IPS DF 6.9 (cell line): Measurements from ENCODE around the gene WIZ.

ENCODE experiments used
- DNase-seq: peaks from one replicate; pipeline ENCODE4 v3.0.0-alpha.2; 2013; ENCODE audit warnings: low read depth, low spot score
- H3K27ac ChIP-seq: one replicate; pipeline ENCODE4 v1.5.1; 2013; ENCODE audit warnings: low read length, control low read depth
- H3K27me3 ChIP-seq: 2 replicates; pipeline ENCODE4 v1.6.1; 2013; ENCODE audit warnings: mild to moderate bottlenecking, low read length; ENCODE audit not compliant: control insufficient read depth, insufficient read depth
- H3K36me3 ChIP-seq: 2 replicates; pipeline ENCODE4 v1.6.1; 2013; ENCODE audit warnings: low read length; ENCODE audit not compliant: control insufficient read depth, insufficient read depth
- H3K4me1 ChIP-seq: 2 replicates; pipeline ENCODE4 v1.6.1; 2013; ENCODE audit warnings: low read length; ENCODE audit not compliant: control insufficient read depth, insufficient read depth
- H3K4me3 ChIP-seq: 2 replicates; pipeline ENCODE4 v1.5.1; 2013; ENCODE audit warnings: mild to moderate bottlenecking, low read length
- H3K9me3 ChIP-seq: 2 replicates; pipeline ENCODE4 v1.6.1; 2013; ENCODE audit warnings: low read length, inconsistent platforms; ENCODE audit not compliant: control insufficient read depth, insufficient read depth
- WGBS: extraction: QIAGEN DNeasy Blood & Tissue Kit; methylation state at CpG from one replicate; pipeline ENCODE4 v1.1.7; 2013; ENCODE audit warnings: mixed read lengths, missing lambda C conversion rate; ENCODE audit not compliant: insufficient read length, insufficient coverage; 5-methylcytosine and 5-hydroxymethylcytosine counted together

The WIZ gene

DNA sequence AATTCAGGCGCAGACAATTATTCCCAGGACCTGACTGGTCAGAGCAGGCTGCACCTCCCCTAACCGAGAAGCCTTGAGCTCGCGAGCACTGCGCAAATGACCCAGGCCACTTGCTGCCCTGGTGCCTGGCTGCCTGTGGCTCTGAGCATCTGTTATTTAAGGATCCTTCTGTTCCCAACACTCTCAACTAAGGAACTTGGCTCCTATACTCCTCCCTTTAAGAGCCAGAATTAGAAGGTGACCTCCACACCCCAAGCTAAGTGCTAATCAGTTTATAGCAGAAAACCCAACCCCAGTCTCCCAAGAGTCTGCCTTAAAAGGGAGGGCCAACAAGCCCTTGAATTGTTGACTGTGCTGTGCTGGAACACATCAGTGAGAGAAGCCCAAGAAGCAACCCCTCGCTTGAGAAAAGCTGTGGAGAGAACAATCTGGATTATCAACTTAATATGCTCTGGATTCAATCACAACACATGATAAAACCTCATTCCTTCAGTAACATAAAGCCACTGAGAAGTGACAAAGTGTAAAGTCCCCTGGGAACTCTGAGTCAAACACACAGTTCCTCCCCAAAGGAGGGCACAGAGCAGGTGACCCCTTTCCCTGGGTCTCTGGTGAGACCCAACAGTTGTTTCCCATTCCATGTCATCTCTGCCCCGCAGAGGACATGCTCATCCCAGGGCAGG lies 45.5 kb downstream of the WIZ start:
- H3K4me1 ChIP-seq = no peaks in the 10 kb centered on the region
- H3K27me3 ChIP-seq = no peaks in the 10 kb centered on the region
- H3K9me3 ChIP-seq = no peaks in the 10 kb centered on the region
- peaks cover 21% of the 10 kb centered on the region for H3K36me3 ChIP-seq
- no peak for DNase-seq
- no CpG with 5 or more reads among the region's 7 CpGs for WGBS
- no peak overlapping the region for H3K27ac ChIP-seq
- H3K4me3 ChIP-seq = no peak overlapping the region

DNA sequence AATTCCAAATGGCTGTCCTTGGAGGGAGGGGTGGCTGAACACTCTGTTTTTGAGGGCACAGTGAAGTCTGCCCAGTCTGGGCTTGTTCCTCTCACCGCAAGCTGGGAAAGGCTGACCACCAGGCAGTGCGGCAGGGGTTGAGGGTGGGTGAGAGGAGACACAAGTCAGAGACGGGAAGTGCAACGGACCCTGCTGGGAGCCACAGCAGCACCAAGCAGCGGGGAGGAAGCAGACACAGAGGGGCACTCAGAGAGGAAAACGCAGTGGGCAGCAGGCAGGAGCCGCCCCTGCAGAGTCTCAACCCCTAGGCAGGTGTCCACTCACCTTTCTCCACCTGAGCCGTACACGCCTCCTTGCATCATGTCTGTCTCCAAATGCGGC lies 46.6 kb downstream of the WIZ start:
- H3K4me1 ChIP-seq = no peaks in the 10 kb centered on the region
- no peak for DNase-seq
- no peak overlapping the region for H3K27ac ChIP-seq
- H3K27me3 ChIP-seq = no peaks in the 10 kb centered on the region
- WGBS = no CpG with 5 or more reads among the region's 10 CpGs
- no peak overlapping the region for H3K4me3 ChIP-seq
- no peaks in the 10 kb centered on the region for H3K9me3 ChIP-seq
- H3K36me3 ChIP-seq = peaks cover 32% of the 10 kb centered on the region

DNA sequence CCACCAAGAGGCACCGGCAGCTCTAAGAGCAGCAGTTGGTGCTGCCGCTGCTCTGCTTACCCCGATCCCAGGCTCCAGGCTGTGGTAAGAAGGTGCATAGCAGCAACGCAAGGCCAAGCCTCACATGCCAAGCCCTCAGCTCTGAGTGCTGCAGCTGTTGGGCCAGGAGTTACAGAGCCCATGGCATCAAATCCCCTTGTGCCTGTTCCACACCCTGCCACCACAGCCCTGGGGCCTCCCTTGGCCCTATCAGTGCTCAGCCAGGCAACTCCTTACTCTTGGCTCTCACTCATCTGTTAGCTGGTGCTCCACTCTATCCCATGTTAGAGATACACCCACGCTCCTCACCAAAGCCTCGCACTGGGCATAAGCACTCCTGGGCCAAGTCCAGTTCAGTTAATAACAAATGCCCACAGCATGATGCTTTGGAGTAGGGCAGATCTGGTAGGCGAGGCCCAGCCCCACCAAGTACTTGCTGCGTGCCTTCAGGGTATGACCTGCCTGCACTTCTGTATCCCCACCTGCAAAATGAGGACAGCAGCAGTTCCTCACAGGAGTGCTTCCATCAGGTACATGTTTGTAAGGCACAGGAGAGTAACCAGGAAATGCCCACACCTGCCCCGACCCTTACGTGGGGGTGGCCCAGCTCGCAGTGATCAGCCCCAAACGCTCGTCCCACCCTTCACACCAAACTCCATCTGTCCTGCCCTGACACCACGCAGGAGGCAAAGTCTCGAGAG lies 47.2 kb downstream of the WIZ start:
- Histone ChIP-seq H3K9me3 (no peaks in the 10 kb centered on the region), H3K4me3 (no peak overlapping the region), H3K27ac (no peak overlapping the region), H3K27me3 (no peaks in the 10 kb centered on the region), H3K4me1 (peaks cover 1% of the 10 kb centered on the region; the same call in 1 of the 2 replicates), H3K36me3 (peaks cover 37% of the 10 kb centered on the region)
- no CpG with 5 or more reads among the region's 15 CpGs for WGBS
- no peak for DNase-seq

DNA sequence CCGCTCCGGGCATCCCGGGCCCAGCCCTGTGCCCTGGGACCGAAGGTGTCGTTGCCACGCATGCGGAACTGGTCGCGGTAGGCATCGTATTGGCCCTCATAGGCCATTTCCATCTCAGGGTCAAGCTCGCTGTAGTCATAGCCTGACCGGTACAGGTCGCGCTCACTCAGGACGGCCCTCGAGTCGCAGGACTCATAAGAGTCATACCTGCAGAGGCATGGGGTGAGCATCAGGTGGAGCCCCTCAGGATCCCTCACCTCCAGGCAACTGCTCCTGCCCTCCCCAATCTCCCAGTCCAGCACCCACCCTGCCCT lies 48.4 kb downstream of the WIZ start:
- Histone ChIP-seq H3K27me3 (no peaks in the 10 kb centered on the region), H3K27ac (no peak overlapping the region), H3K4me3 (no peak overlapping the region), H3K4me1 (peaks cover 1% of the 10 kb centered on the region; the same call in 1 of the 2 replicates), H3K9me3 (no peaks in the 10 kb centered on the region), H3K36me3 (peaks cover 49% of the 10 kb centered on the region)
- DNase-seq = no peak
- WGBS = no CpG with 5 or more reads among the region's 17 CpGs

DNA sequence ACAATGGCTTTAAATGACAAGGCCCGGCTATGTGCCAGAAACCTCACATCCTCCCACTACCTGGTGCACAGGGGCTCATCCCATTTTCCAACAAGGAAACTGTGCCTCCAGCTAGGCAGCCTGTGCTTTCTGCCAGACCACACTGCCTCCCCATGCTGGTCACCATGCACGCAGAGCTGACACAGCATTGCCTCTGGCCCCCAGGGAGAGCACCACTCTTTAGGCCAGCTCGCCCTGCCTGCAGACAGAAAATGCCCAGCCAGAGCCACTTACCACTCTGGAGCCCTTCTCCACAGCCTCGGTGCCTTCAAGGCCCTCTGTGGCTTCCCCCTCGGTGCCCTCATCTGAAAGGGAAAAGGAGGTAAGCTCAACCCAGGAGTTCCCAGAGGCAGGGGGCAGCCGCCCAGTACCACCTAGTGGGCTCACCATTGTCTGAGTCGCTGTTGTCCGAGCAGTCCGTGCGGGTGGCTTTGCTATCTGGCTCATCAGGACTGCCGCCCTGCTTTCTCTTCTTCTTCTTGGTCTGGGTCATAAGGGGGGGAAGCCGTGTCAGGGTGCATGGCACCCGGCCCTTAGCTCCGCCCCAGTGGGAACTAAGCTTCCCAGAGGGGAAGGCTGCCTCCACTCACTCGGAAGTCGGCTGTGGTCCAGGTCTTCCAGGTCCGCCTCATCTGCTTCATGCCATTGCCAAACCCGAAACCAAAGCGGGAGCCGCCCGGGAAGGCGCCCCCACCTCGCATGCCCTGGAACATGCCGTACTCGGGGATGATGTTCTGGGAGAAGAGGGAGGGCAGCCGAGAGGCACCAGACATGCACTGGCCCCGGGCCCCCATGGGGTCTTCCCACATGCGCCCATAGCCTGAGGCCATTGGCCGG lies 49.0 kb downstream of the WIZ start:
- H3K9me3 ChIP-seq = no peaks in the 10 kb centered on the region
- H3K36me3 ChIP-seq = peaks cover 54% of the 10 kb centered on the region
- WGBS = no CpG with 5 or more reads among the region's 29 CpGs
- no peak for DNase-seq
- H3K27me3 ChIP-seq = no peaks in the 10 kb centered on the region
- H3K4me3 ChIP-seq = no peak overlapping the region
- no peak overlapping the region for H3K27ac ChIP-seq
- peaks cover 1% of the 10 kb centered on the region; the same call in 1 of the 2 replicates for H3K4me1 ChIP-seq

DNA sequence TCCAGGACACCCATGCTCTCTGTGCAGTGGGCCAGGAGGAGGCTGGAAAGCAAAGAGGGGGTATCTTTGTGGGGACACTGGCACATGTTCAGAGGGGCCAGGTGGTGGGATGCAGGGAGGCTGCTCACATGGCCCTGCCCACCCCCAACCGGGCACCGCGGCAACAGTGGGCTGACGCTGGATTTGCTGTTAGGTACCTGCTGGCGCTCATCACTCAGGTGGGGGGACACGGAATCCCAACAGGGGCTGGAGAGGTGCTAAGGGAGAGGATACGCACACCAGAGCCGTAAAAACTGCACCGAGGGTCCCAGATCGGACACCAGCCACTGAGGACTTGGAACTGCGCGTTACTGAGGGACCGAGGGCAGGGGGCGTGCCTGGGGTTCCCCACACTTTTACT lies 50.1 kb downstream of the WIZ start:
- no peak overlapping the region for H3K27ac ChIP-seq
- H3K27me3 ChIP-seq = no peaks in the 10 kb centered on the region
- DNase-seq = no peak
- peaks cover 54% of the 10 kb centered on the region for H3K36me3 ChIP-seq
- H3K4me3 ChIP-seq = no peak overlapping the region
- no peaks in the 10 kb centered on the region for H3K9me3 ChIP-seq
- H3K4me1 ChIP-seq = peaks cover 1% of the 10 kb centered on the region; the same call in 1 of the 2 replicates
- WGBS = no CpG with 5 or more reads among the region's 14 CpGs

DNA sequence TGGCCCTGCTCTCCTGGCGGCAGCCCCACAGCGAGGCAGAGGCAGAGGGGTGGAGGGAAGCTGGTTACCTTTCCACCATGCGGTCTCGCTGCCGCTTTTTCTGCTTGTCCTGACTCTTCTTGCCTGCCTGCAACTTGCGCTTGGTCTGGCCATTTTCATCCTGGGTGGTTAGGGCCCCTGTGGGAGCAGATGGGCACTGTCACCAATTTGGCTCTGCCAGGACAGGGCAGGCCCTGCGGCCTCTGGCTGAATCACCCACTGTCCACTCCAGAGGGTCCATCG lies 50.6 kb downstream of the WIZ start:
- Histone ChIP-seq H3K4me1 (peaks cover 1% of the 10 kb centered on the region; the same call in 1 of the 2 replicates), H3K4me3 (no peak overlapping the region), H3K27me3 (no peaks in the 10 kb centered on the region), H3K36me3 (peaks cover 57% of the 10 kb centered on the region), H3K27ac (no peak overlapping the region), H3K9me3 (no peaks in the 10 kb centered on the region)
- no peak for DNase-seq
- WGBS = no CpG with 5 or more reads among the region's 8 CpGs

DNA sequence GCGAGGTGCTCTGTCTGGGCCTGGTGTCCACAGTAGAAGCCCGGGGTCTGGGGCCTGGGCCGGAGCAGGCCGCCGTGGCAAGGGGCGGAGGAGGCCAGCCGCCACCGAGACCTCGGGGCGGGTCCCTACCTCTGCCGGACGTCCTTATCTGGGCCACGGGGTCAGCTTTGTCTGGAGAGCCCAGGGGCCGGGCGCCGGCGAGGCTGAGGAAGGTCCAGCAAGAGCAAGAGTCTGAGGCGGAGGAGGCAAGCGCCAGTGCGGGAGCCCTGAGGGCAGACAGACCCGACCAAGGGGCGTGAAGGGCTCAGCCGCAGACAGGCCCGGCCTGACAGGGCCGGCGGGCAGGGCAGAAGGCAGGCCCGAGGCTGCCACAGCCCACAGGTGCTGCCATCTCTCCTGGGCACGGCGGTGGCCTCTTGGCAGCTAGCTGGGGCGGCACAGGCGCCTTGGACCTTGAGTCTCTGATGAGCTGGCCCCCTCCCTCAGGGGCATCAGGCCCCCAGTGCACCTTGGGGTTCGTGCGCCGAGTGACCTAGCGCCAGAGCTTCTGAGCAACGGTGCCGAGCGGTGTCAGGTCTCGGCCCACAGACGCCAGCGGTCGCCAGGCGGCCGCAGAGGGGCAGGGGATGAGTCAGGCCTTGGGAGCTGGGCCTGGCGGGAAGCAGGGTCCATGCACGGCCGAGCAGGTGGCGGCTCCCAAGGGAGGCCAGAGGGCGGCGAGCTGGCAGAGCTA lies 51.1 kb downstream of the WIZ start:
- DNase-seq = no peak
- H3K9me3 ChIP-seq = no peaks in the 10 kb centered on the region
- no peaks in the 10 kb centered on the region for H3K27me3 ChIP-seq
- no CpG with 5 or more reads among the region's 50 CpGs for WGBS
- H3K4me1 ChIP-seq = peaks cover 1% of the 10 kb centered on the region; the same call in 1 of the 2 replicates
- H3K27ac ChIP-seq = no peak overlapping the region
- no peak overlapping the region for H3K4me3 ChIP-seq
- H3K36me3 ChIP-seq = peaks cover 58% of the 10 kb centered on the region

DNA sequence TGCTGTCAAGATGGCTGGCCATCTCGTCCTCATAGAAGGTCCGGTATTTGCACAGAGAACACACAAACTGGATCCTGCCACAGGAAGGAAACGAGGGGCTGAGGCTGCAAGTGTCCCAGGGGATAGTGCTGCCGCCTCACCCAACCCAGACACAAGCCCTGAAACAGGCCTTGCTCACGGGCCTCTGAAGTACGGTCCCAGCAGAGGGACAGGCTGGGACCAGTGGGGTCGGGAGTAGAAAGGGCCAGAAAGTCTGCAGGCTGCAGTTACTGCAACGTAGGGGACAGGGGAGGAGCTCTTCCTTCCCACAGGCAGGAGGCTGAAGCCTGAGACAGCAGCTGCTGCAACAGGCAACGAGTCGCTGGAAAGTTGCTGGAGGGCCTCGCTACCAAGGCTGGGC lies 52.0 kb downstream of the WIZ start:
- Histone ChIP-seq H3K9me3 (no peaks in the 10 kb centered on the region), H3K4me1 (peaks cover 1% of the 10 kb centered on the region; the same call in 1 of the 2 replicates), H3K36me3 (peaks cover 58% of the 10 kb centered on the region), H3K27ac (no peak overlapping the region), H3K4me3 (no peak overlapping the region), H3K27me3 (no peaks in the 10 kb centered on the region)
- WGBS = no CpG with 5 or more reads among the region's 11 CpGs
- DNase-seq = no peak

DNA sequence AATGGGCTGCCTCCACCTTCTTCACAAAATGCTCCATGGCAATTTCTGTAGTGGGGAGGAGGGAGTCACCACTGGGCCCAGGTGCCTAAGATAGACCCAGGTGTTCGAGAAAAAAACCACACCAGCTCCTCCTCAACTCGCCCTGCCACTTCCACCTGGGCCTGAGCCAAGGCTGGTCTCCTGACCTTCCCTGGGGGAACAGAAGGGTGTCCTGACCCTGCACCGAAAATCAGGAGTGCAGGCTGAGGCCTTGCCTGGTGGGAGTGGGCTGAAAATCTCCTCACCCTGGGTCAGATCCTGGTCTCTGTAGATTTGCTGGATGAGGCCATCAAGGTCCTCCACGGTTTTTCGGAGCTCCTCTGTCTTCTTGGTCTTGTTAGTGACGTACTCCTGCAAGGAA lies 52.5 kb downstream of the WIZ start:
- Histone ChIP-seq H3K4me1 (peaks cover 1% of the 10 kb centered on the region; the same call in 1 of the 2 replicates), H3K27me3 (no peaks in the 10 kb centered on the region), H3K9me3 (no peaks in the 10 kb centered on the region), H3K36me3 (peaks cover 53% of the 10 kb centered on the region), H3K27ac (no peak overlapping the region), H3K4me3 (no peak overlapping the region)
- no CpG with 5 or more reads among the region's 6 CpGs for WGBS
- DNase-seq = no peak
